ENCODE data around the gene L3MBTL1. TPM values are rescaled to one million over a fixed set of nuclear protein-coding genes. Genes with fewer than 3 reads are reported as not detected.

L3MBTL1 gene
- total RNA-seq, 2 experiments from 2014 or later, result 5.6 to 6.7 TPM

DNA sequence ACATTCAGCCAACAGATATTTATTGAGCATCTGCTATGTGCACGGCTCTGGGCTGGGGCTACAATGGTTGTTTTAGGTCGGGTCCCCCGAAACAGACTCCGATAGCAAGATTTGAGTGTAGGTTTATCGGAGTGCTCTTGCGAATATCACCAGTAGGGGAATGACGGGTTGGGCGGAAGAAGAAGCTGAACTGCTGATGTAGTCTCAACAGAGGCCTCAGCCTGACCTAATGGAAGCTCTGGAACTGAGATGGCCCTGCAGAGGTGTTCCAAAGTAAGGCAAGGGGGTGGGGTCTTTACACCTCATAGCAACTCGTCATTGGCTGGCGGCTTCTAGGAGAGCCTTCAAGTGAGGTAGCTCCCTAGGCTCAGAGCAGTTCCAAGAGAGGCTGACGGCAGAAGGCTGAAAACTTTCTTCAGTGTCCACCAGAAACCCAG, 1.1 kb downstream of the L3MBTL1 start:
- Mint-ChIP-seq H3K9me3 (ENCODE audit: insufficient read depth) (no peaks in the 10 kb centered on the region), H3K27me3 (ENCODE audit: low read depth) (peaks cover 36% of the 10 kb centered on the region)
- CTCF ChIA-PET, result interaction anchor here (1.1 kb wide), 1 partner anchor 21 kb away, joined by 3 read pairs; no protein-coding TSS in a partner anchor

DNA sequence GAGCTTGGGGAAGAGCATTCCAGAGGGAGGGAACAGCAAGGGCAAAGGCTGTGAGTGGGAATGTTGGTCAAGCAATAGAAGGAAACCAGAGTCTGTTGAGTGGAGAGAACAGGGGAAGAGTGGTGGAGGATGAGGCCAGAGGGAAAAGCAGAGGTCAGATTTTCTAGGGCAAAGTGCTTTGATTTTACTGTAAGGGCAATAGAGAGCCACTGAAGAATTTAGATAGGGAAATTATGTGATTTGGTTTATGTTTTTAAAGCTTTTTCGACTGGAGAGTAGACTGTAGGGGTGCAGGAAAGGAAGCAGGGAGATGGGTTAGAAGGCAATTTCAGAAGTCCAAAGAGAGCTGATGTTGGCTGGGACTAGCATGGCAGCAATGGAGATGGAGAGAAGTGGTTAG, 4.4 kb downstream of the L3MBTL1 start:
- ChIA-PET POLR2A (no interaction called here), CTCF (no interaction called here)
- no peak for DNase-seq
- Mint-ChIP-seq H3K27ac (no peak overlapping the region), H3K4me1 (ENCODE audit: low read depth) (peaks cover 19% of the 10 kb centered on the region), H3K36me3 (ENCODE audit: low read depth) (no peaks in the 10 kb centered on the region), H3K27me3 (ENCODE audit: low read depth) (peaks cover 17% of the 10 kb centered on the region), H3K9me3 (ENCODE audit: insufficient read depth) (no peaks in the 10 kb centered on the region), H3K4me3 (no peak overlapping the region)
- no peak for ATAC-seq

More for the DNA sequence above, 1.1 kb downstream of the L3MBTL1 start:
- ATAC-seq (no peak), DNase-seq (no peak)
- POLR2A ChIA-PET, result interaction anchor here (1.0 kb wide), 1 partner anchor 51 kb away, joined by 6 read pairs; the partner anchor contains the start of gene SRSF6
- Mint-ChIP-seq H3K4me3 (peak overlapping the region; percentile 62), H3K4me1 (ENCODE audit: low read depth) (peaks cover 8% of the 10 kb centered on the region), H3K36me3 (ENCODE audit: low read depth) (no peaks in the 10 kb centered on the region), H3K27ac (no peak overlapping the region)

- ChIA-PET POLR2A (interaction anchor here (3.9 kb wide), 1 partner anchor 56 kb away, joined by 28 read pairs; the partner anchor contains the start of gene SRSF6), CTCF (no interaction called here)
- peaks cover 13% of the 10 kb centered on the region for H3K4me1 Mint-ChIP-seq (ENCODE audit: low read depth)
- no peaks in the 10 kb centered on the region for H3K9me3 Mint-ChIP-seq (ENCODE audit: insufficient read depth)
- no peaks in the 10 kb centered on the region for H3K36me3 Mint-ChIP-seq (ENCODE audit: low read depth)
- H3K4me3 Mint-ChIP-seq, result peak overlapping the region; percentile 86
- ATAC-seq (no peak), DNase-seq (no peak)
- peak overlapping the region; percentile 45 for H3K27ac Mint-ChIP-seq
- H3K27me3 Mint-ChIP-seq (ENCODE audit: low read depth), result peaks cover 11% of the 10 kb centered on the region
These were observed 6.0 kb downstream of the L3MBTL1 start for GRCh38 chr20:43513372-43513930.

- ATAC-seq (peak; percentile 94), DNase-seq (peak; percentile 96)
- POLR2A ChIA-PET, result interaction anchor here (1.6 to 3.9 kb wide), 2 partner anchors 9 to 57 kb away, joined by 3 to 28 read pairs; partner anchors contain the start of gene SRSF6
- H3K36me3 Mint-ChIP-seq (ENCODE audit: low read depth), result no peaks in the 10 kb centered on the region
- peak overlapping the region; percentile 86 for H3K4me3 Mint-ChIP-seq
- CTCF ChIA-PET, result interaction anchor here (1.0 to 1.4 kb wide), 4 partner anchors 24 to 65 kb away, joined by 3 to 6 read pairs (median 3); no protein-coding TSS in a partner anchor
- H3K9me3 Mint-ChIP-seq (ENCODE audit: insufficient read depth), result no peaks in the 10 kb centered on the region
- H3K27me3 Mint-ChIP-seq (ENCODE audit: low read depth), result peaks cover 5% of the 10 kb centered on the region
- peak overlapping the region; percentile 90 for H3K27ac Mint-ChIP-seq
- H3K4me1 Mint-ChIP-seq (ENCODE audit: low read depth), result peaks cover 11% of the 10 kb centered on the region
These were observed 6.6 kb downstream of the L3MBTL1 start for GRCh38 chr20:43513931-43514647.

DNA sequence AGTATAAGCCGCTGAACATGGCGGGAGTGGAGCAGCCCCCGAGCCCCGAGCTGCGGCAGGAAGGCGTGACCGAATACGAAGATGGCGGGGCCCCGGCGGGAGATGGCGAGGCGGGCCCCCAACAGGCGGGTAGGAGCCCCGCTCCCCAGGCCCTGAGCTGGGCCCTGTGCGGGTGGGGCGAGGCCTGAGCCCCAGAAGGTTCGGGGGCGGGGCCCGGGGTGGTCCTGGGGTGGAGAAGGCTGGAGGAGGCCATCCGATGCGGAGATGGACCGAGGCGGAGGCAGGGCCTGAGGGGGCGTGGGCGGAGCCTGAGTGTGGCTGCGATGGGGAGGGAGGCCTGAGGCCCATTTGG, 7.1 kb downstream of the L3MBTL1 start:
- H3K4me1 Mint-ChIP-seq (ENCODE audit: low read depth), result peaks cover 11% of the 10 kb centered on the region
- no peaks in the 10 kb centered on the region for H3K27me3 Mint-ChIP-seq (ENCODE audit: low read depth)
- H3K4me3 Mint-ChIP-seq, result peak overlapping the region; percentile 86
- H3K27ac Mint-ChIP-seq, result peak overlapping the region; percentile 90
- ChIA-PET POLR2A (interaction anchor here (1.6 to 3.9 kb wide), 2 partner anchors 8 to 57 kb away, joined by 3 to 28 read pairs; partner anchors contain the start of gene SRSF6), CTCF (interaction anchor here (1.0 to 1.4 kb wide), 4 partner anchors 24 to 66 kb away, joined by 3 to 6 read pairs (median 3); no protein-coding TSS in a partner anchor)
- H3K36me3 Mint-ChIP-seq (ENCODE audit: low read depth), result no peaks in the 10 kb centered on the region
- H3K9me3 Mint-ChIP-seq (ENCODE audit: insufficient read depth), result no peaks in the 10 kb centered on the region
- ATAC-seq (peak; percentile 38), DNase-seq (no peak)

- POLR2A ChIA-PET, result interaction anchor here (3.9 kb wide), 1 partner anchor 58 kb away, joined by 28 read pairs; the partner anchor contains the start of gene SRSF6
These were observed 8.1 kb downstream of the L3MBTL1 start for GRCh38 chr20:43515628-43516027.

DNA sequence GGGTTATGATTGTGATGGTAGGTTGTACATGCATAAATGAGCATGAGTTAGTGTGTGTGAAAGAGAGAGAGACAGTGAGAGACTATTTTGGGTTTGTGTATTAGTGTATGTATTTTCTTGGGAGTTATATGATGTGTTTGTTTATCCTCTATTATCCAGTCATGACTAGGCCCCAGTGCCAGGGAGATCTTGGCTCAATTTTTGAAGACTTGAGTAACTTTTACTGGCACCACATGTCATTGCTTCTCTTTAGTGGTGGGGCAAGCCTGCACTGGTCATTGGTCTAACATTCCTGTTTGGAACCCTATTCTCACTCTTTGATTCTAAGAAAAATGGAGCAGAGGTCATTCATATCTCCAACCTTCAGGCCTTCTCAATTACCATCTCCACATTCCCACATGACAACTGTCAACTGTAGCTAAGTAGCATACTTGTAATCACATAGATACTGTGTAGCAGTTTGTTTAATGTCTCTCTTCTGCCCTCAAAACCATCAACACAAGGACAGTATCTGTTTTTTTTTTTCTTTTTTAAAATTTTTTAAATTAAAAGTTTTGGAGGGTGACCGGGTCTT, 8.8 kb downstream of the L3MBTL1 start:
- ChIA-PET POLR2A (interaction anchor here (3.9 kb wide), 1 partner anchor 59 kb away, joined by 28 read pairs; the partner anchor contains the start of gene SRSF6), CTCF (no interaction called here)
- Mint-ChIP-seq H3K27ac (no peak overlapping the region), H3K4me3 (no peak overlapping the region), H3K4me1 (ENCODE audit: low read depth) (peaks cover 11% of the 10 kb centered on the region), H3K27me3 (ENCODE audit: low read depth) (no peaks in the 10 kb centered on the region), H3K9me3 (ENCODE audit: insufficient read depth) (no peaks in the 10 kb centered on the region), H3K36me3 (ENCODE audit: low read depth) (no peaks in the 10 kb centered on the region)
- no peak for DNase-seq
- ATAC-seq, result no peak

More at GRCh38 chr20:43515628-43516027, 8.1 kb downstream of the L3MBTL1 start:
- no peaks in the 10 kb centered on the region for H3K27me3 Mint-ChIP-seq (ENCODE audit: low read depth)
- DNase-seq, result no peak
- peak overlapping the region; percentile 86 for H3K4me3 Mint-ChIP-seq
- CTCF ChIA-PET, result interaction anchor here (1.4 kb wide), 1 partner anchor 23 kb away, joined by 6 read pairs; no protein-coding TSS in a partner anchor
- H3K27ac Mint-ChIP-seq, result no peak overlapping the region
- ATAC-seq, result no peak
- no peaks in the 10 kb centered on the region for H3K9me3 Mint-ChIP-seq (ENCODE audit: insufficient read depth)
- peaks cover 11% of the 10 kb centered on the region for H3K4me1 Mint-ChIP-seq (ENCODE audit: low read depth)
- H3K36me3 Mint-ChIP-seq (ENCODE audit: low read depth), result no peaks in the 10 kb centered on the region

- Mint-ChIP-seq H3K4me3 (no peak overlapping the region), H3K27me3 (ENCODE audit: low read depth) (no peaks in the 10 kb centered on the region), H3K9me3 (ENCODE audit: insufficient read depth) (peaks cover 5% of the 10 kb centered on the region), H3K4me1 (ENCODE audit: low read depth) (peaks cover 8% of the 10 kb centered on the region), H3K36me3 (ENCODE audit: low read depth) (no peaks in the 10 kb centered on the region), H3K27ac (no peak overlapping the region)
- POLR2A ChIA-PET, result no interaction called here
- ATAC-seq (no peak), DNase-seq (no peak)
- CTCF ChIA-PET, result no interaction called here
These were observed 12.7 kb downstream of the L3MBTL1 start for GRCh38 chr20:43520074-43520630.

DNA sequence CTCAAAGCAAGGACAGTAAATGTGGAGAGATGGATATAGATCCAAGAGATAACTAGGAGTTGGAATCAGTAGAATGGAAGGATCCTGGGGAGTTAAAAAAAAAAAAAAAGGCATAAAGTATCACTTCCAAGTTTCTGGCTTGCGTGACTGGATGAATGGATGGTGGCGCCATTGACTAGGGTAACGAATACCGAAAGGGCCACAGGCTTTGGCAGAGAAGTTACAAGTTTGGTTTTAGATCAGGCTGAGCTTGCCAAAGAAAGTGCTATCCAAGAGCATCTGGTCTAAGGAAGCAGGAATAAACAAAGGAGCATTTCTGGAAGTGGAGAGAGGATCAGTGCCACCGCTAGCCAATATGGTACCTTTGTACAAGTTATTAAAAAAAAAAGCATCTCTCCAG, 17.5 kb downstream of the L3MBTL1 start:
- ChIA-PET POLR2A (no interaction called here), CTCF (no interaction called here)
- ATAC-seq, result no peak
- Mint-ChIP-seq H3K27ac (no peak overlapping the region), H3K36me3 (ENCODE audit: low read depth) (no peaks in the 10 kb centered on the region), H3K9me3 (ENCODE audit: insufficient read depth) (peaks cover 5% of the 10 kb centered on the region), H3K27me3 (ENCODE audit: low read depth) (no peaks in the 10 kb centered on the region), H3K4me1 (ENCODE audit: low read depth) (no peaks in the 10 kb centered on the region), H3K4me3 (no peak overlapping the region)
- no peak for DNase-seq

GRCh38 chr20:43528258-43528875, 20.9 kb downstream of the L3MBTL1 start:
- ATAC-seq (no peak), DNase-seq (no peak)
- ChIA-PET POLR2A (no interaction called here), CTCF (interaction anchor here (5.1 kb wide), 1 partner anchor 10 kb away, joined by 32 read pairs; no protein-coding TSS in a partner anchor)
- no peak overlapping the region for H3K27ac Mint-ChIP-seq
- H3K27me3 Mint-ChIP-seq (ENCODE audit: low read depth), result no peaks in the 10 kb centered on the region
- H3K9me3 Mint-ChIP-seq (ENCODE audit: insufficient read depth), result peaks cover 5% of the 10 kb centered on the region
- H3K4me1 Mint-ChIP-seq (ENCODE audit: low read depth), result no peaks in the 10 kb centered on the region
- H3K4me3 Mint-ChIP-seq, result no peak overlapping the region
- no peaks in the 10 kb centered on the region for H3K36me3 Mint-ChIP-seq (ENCODE audit: low read depth)

DNA sequence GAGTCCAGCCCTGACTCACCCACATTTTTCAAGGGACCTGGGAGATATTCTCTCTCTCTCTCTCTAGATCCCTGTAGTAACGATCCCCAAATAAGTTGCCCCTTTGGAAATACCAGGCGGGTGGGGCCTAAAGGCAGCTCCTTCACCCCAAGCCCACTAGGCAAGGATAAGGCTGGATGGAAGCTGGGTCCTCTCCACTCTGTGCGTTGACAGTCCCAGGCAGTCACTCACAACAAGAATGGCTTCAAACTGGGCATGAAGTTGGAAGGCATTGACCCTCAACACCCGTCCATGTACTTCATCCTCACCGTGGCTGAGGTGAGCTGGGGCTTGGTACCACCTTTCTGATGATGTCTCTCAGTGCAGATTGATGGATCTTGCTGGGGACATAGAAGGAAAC, 21.6 kb downstream of the L3MBTL1 start:
- Mint-ChIP-seq H3K4me1 (ENCODE audit: low read depth) (no peaks in the 10 kb centered on the region), H3K27ac (no peak overlapping the region), H3K27me3 (ENCODE audit: low read depth) (no peaks in the 10 kb centered on the region), H3K4me3 (no peak overlapping the region), H3K9me3 (ENCODE audit: insufficient read depth) (peaks cover 5% of the 10 kb centered on the region), H3K36me3 (ENCODE audit: low read depth) (no peaks in the 10 kb centered on the region)
- DNase-seq, result no peak
- CTCF ChIA-PET, result interaction anchor here (1.0 to 5.1 kb wide), 2 partner anchors 10 to 20 kb away, joined by 3 to 32 read pairs; no protein-coding TSS in a partner anchor
- no peak for ATAC-seq
- POLR2A ChIA-PET, result no interaction called here

All from activated CD8-positive, alpha-beta T cell treated with anti-CD3 and anti-CD28 coated beads, Interleukin-2, amount 10 ng/mL, durations not matched to agents 7 days and 5 days (primary cell).